Ovary (tissue), 3 donors: Measurements from ENCODE around the gene PAM16.

Source experiments
- POLR2A ChIP-seq: fragments of 450-650 bp; IDR thresholded peaks from one replicate; pipeline ENCODE4 v1.6.1; 2017; ENCODE audit warnings: antibody characterized with exemption, mild to moderate bottlenecking, moderate library complexity
- TF ChIP-seq, protein P1 (sequence below), 3 donors: fragments of 450-650 bp in 2 of 3; fragments of 200-600 bp in 1 of 3; IDR thresholded peaks; one replicate each; pipeline versions ENCODE4 v1.5.1 to v1.8.0; 2016 to 2022; ENCODE audit warnings: antibody characterized with exemption in 3 of 3, mild to moderate bottlenecking in 1 of 3
- donor health status: DM: no; HTN: no; CAD: no.

DNA sequence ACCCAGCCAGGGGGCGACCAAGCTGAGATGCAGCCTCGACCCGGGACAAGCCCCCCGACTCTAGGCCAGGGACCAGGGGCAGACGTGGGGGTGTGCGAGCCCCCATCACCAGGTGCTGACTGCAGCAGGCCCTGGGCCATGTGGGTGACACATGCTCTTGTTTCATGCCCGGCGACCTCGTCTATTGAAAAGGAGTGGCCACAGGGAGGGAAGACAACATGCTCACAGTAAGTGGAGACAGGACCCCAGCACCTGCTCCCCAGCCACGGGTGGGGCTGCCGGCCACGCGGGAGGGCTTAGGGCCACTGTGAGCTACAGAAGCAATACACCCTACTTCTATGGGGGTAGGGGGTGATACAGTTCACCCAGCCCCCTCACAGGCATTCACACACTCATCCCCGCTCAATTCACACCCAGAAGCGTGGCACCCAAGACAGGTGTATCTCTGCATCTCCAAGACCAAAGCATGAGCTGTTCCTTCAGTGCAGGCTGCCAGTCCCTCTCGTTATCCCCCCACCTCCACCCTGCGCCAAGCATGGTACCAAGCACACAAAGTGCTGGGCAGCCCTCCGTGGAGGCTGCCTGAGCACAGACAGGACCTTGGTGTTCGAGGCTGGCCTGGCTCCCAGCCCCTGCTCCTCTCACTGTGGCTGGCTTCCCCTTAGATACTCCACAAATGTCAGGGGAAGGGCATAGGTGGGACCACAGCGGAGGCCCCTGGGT is 34.1 kb upstream of the PAM16 start:
- TF ChIP-seq POLR2A: no peak
- TF ChIP-seq, protein P1, sequence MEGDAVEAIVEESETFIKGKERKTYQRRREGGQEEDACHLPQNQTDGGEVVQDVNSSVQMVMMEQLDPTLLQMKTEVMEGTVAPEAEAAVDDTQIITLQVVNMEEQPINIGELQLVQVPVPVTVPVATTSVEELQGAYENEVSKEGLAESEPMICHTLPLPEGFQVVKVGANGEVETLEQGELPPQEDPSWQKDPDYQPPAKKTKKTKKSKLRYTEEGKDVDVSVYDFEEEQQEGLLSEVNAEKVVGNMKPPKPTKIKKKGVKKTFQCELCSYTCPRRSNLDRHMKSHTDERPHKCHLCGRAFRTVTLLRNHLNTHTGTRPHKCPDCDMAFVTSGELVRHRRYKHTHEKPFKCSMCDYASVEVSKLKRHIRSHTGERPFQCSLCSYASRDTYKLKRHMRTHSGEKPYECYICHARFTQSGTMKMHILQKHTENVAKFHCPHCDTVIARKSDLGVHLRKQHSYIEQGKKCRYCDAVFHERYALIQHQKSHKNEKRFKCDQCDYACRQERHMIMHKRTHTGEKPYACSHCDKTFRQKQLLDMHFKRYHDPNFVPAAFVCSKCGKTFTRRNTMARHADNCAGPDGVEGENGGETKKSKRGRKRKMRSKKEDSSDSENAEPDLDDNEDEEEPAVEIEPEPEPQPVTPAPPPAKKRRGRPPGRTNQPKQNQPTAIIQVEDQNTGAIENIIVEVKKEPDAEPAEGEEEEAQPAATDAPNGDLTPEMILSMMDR (IDR thresholded peaks at IDR 0.05): no peak
